Loucy (cell line): Measurements from ENCODE around the gene APMAP.
"Not testable (repeated sequence)": the region's sequence is repeated elsewhere in the genome, so short reads cannot be mapped to it uniquely, and the experiment has no call there.

ENCODE experiments used
- H2AFZ ChIP-seq: fragments of 200-600 bp; sonication (generic); 2 replicates; pipeline ENCODE4 v1.6.0; 2016; ENCODE audit warnings: antibody characterized with exemption, mild to moderate bottlenecking, low read length, moderate library complexity
- H3F3A ChIP-seq: fragments of 200-600 bp; 2 replicates; pipeline ENCODE4 v1.6.0; 2016; ENCODE audit warnings: antibody characterized with exemption, low read depth, mild to moderate bottlenecking
- H3K27me3 ChIP-seq: fragments of 200-600 bp; sonication (generic); 2 replicates; pipeline ENCODE4 v1.6.1; 2014; ENCODE audit warnings: low read length, mild to moderate bottlenecking; ENCODE audit not compliant: insufficient read depth, poor library complexity, severe bottlenecking
- H3K36me3 ChIP-seq: fragments of 200-600 bp; sonication (generic); 2 replicates; pipeline ENCODE4 v1.6.1; 2016; ENCODE audit warnings: low read length; ENCODE audit not compliant: insufficient read depth
- H3K4me1 ChIP-seq: fragments of 200-600 bp; sonication (generic); 2 replicates; pipeline ENCODE4 v1.5.1; 2014; ENCODE audit warnings: low read length, mild to moderate bottlenecking; ENCODE audit not compliant: insufficient read depth, poor library complexity, severe bottlenecking
- H3K4me2 ChIP-seq: fragments of 200-600 bp; sonication (generic); 2 replicates; pipeline ENCODE4 v1.6.0; 2014; ENCODE audit warnings: antibody characterized with exemption, low read length, low read depth, mild to moderate bottlenecking; ENCODE audit not compliant: poor library complexity, severe bottlenecking
- H3K4me3 ChIP-seq: fragments of 200-600 bp; sonication (generic); 2 replicates; pipeline ENCODE4 v1.5.1; 2014; ENCODE audit warnings: low read length, mild to moderate bottlenecking, mixed read lengths; ENCODE audit not compliant: poor library complexity, severe bottlenecking
- H3K79me2 ChIP-seq: fragments of 200-600 bp; sonication (generic); 2 replicates; pipeline ENCODE4 v1.6.1; 2014; ENCODE audit warnings: low read length; ENCODE audit not compliant: insufficient read depth
- H3K9ac ChIP-seq: fragments of 200-600 bp; sonication (generic); 2 replicates; pipeline ENCODE4 v1.6.0; 2014; ENCODE audit warnings: mild to moderate bottlenecking, low read depth, low read length, moderate library complexity; ENCODE audit not compliant: poor library complexity, severe bottlenecking
- H3K9me2 ChIP-seq: fragments of 200-600 bp; sonication (generic); replicated peaks from 2 replicates; pipeline ENCODE4 v1.6.1; 2016; ENCODE audit warnings: low read depth, low read length, mixed read lengths
- H3K9me3 ChIP-seq: fragments of 200-600 bp; sonication (generic); 2 replicates; pipeline ENCODE4 v1.6.1; 2014; ENCODE audit warnings: mild to moderate bottlenecking, antibody characterized with exemption, low read length, low read depth; ENCODE audit not compliant: insufficient read depth
- H4K20me1 ChIP-seq: fragments of 200-600 bp; sonication (generic); 2 replicates; pipeline ENCODE4 v1.6.0; 2014; ENCODE audit warnings: antibody characterized with exemption, low read length, mild to moderate bottlenecking; ENCODE audit not compliant: insufficient read depth, poor library complexity, severe bottlenecking
- CTCF ChIP-seq: fragments of 200-600 bp; sonication (generic); conservative IDR thresholded peaks from 2 replicates; pipeline ENCODE4 v1.5.1; 2014; ENCODE audit warnings: mild to moderate bottlenecking, antibody characterized with exemption, low read length
- EZH2phosphoT487 ChIP-seq: fragments of 200-600 bp; IDR thresholded peaks from 2 replicates; pipeline ENCODE4 v1.6.1; 2018; ENCODE audit warnings: antibody characterized with exemption, mild to moderate bottlenecking, moderate library complexity, borderline replicate concordance

The APMAP gene

DNA sequence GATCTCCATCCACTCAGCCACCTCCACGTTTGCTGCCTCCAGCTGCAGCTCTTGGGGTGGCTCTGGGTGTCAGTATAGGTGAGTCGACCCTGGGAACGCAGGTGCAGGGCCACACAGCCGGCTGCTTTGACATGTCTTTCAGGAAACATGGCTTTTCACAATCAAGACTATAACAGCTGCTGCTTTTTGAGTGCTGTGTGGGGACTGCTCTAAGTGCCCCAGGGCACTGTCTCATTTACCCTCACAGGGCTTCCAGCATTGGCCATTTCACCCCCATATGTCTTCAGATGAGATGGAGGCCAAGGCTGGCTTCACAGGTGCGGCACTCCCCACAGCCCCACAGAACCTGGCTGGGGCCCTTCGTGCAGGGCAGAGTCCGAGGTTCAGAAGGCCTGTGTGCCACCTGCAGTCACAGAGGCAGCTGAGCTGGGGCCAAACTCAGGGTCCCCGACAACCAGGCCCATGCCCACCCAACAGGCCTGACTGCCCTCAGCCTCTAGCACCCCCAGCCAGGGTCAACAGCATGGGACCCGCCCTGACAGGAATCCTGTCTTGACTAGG, 58.4 kb downstream of the APMAP start:
- Histone ChIP-seq H3K9me3 (peaks cover 3% of the 10 kb centered on the region; the same call in 1 of the 2 replicates), H3K79me2 (no peaks in the 10 kb centered on the region), H3K27me3 (no peaks in the 10 kb centered on the region), H2AFZ (no peak overlapping the region), H3K36me3 (no peaks in the 10 kb centered on the region), H3K9ac (no peak overlapping the region), H4K20me1 (no peaks in the 10 kb centered on the region), H3K4me3 (no peak overlapping the region), H3F3A (no peaks in the 10 kb centered on the region), H3K4me1 (peaks cover 22% of the 10 kb centered on the region), H3K9me2 (no peaks in the 10 kb centered on the region), H3K4me2 (no peak overlapping the region)
- TF ChIP-seq CTCF (no peak), EZH2phosphoT487 (no peak)

- H3K4me2 ChIP-seq, result no peak overlapping the region
- no peaks in the 10 kb centered on the region for H3F3A ChIP-seq
- no peaks in the 10 kb centered on the region for H3K27me3 ChIP-seq
- H3K9me3 ChIP-seq, result peaks cover 3% of the 10 kb centered on the region; the same call in 1 of the 2 replicates
- H2AFZ ChIP-seq, result no peak overlapping the region
- no peaks in the 10 kb centered on the region for H3K36me3 ChIP-seq
- H3K9ac ChIP-seq, result no peak overlapping the region
- TF ChIP-seq EZH2phosphoT487 (no peak), CTCF (no peak)
- no peak overlapping the region for H3K4me3 ChIP-seq
- H3K9me2 ChIP-seq, result no peaks in the 10 kb centered on the region
- no peaks in the 10 kb centered on the region for H4K20me1 ChIP-seq
- no peaks in the 10 kb centered on the region for H3K79me2 ChIP-seq
- H3K4me1 ChIP-seq, result peaks cover 22% of the 10 kb centered on the region
Observed at GRCh38 chr20:24933266-24933908, 59.2 kb downstream of the APMAP start.

DNA sequence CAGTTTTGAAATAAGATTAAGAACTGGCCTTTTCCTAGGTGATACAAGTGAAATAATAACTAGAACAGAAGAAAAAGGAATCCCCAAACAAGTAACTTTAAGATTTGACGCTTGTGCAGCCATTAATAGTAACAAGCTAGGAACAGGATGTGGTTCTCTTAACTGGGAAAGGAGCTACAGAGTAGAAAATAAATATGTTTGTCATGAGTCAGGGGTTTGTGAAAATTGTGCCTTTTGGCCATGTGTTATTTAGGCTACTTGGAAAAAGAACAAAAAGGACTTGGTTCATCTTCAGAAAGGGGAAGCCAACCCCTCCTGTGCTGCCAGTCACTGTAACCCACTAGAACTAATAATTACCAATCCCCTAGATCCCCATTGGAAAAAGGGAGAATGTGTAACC, 60.7 kb downstream of the APMAP start:
- not testable (repeated sequence) for H3K79me2 ChIP-seq, H3K27me3 ChIP-seq, H3F3A ChIP-seq, H3K9me2 ChIP-seq, H3K9me3 ChIP-seq, H3K36me3 ChIP-seq, H4K20me1 ChIP-seq
- Histone ChIP-seq H3K4me2 (peak overlapping the region; percentile 59), H2AFZ (peak overlapping the region; percentile 59; the same call in 1 of the 2 replicates), H3K4me3 (peak overlapping the region; percentile 31), H3K4me1 (peaks cover 22% of the 10 kb centered on the region), H3K9ac (peak overlapping the region; percentile 45)
